HCT116 (cell line): Measurements from ENCODE around the gene ETDC. TPM values are rescaled to one million over a fixed set of nuclear protein-coding genes. Genes with fewer than 3 reads are reported as not detected.

Experiments
- ATAC-seq: fragments of 200-7000 bp; cut with Tn5 transposase; 2 replicates; pipeline ENCODE4 v1.9.1; 2020; ENCODE audit warnings: mild to moderate bottlenecking, moderate library complexity
- BruUV-seq: library from RNA; stranded (reverse); fragments of 400-500 nt; replicated peaks from 2 replicates; lab custom pipeline; 2021; lab: Mats Ljungman, UMichigan
- CTCF ChIA-PET: fragments of 300-600 bp; sonication (Branson Sonifier 250); formaldehyde crosslinking; loops from one replicate; lab custom pipeline; 2021; ENCODE audit warnings: antibody characterized with exemption; lab: Charles Lee
- POLR2A ChIA-PET: fragments of 300-600, 350-600 bp; sonication (Branson Sonifier 250); formaldehyde crosslinking; loops from one replicate; lab custom pipeline; 2021; ENCODE audit warnings: antibody characterized with exemption; lab: Charles Lee
- RAD21 ChIA-PET, 2 experiments: fragments of 300-600 bp; sonication (Branson Sonifier 250); formaldehyde crosslinking; loops; one replicate each; lab custom pipeline; 2023; ENCODE audit warnings: low total read pairs in 2 of 2; ENCODE audit not compliant: uncharacterized antibody in 2 of 2, unreplicated experiment in 2 of 2, low non-redundant PET in 1 of 2; lab: Charles Lee
- DNase-seq: peaks from one replicate; pipeline ENCODE4 v3.0.0-alpha.2; 2010; ENCODE audit warnings: low read depth, low spot score
- H2AFZ ChIP-seq: fragments of 200-600 bp; shearing (Covaris generic), sonication (generic); 2 replicates; pipeline ENCODE4 v1.6.1; 2017; ENCODE audit warnings: low read depth, mixed run types, mixed read lengths, antibody characterized with exemption, low read length; ENCODE audit not compliant: poor library complexity, severe bottlenecking
- H3K27ac ChIP-seq: 2 replicates; pipeline ENCODE4 v1.5.1; 2012; ENCODE audit warnings: low read depth, low read length
- H3K27me3 ChIP-seq: fragments of 200-600 bp; sonication (generic); 2 replicates; pipeline ENCODE4 v1.6.1; 2016; ENCODE audit warnings: mixed run types, low read length, mixed read lengths; ENCODE audit not compliant: insufficient read depth
- H3K36me3 ChIP-seq, 2 experiments: fragments of 200-500 bp in 1 of 2; fragments of 200-600 bp in 1 of 2; sonication (Bioruptor generic) in 1 of 2; sonication (generic) in 1 of 2; 2 replicates each; pipeline versions ENCODE4 v1.5.1 to v1.6.1; 2014 to 2016; ENCODE audit warnings: low read length in 2 of 2, inconsistent platforms in 1 of 2, mixed read lengths in 1 of 2, mixed run types in 1 of 2; ENCODE audit not compliant: insufficient read depth in 2 of 2, control insufficient read depth in 1 of 2
- H3K4me1 ChIP-seq, 2 experiments: fragments of 200-600 bp in 1 of 2; sonication (generic) in 1 of 2; 2 replicates each; pipeline versions ENCODE4 v1.5.1 to v1.6.1; 2012 to 2017; ENCODE audit warnings: low read length in 2 of 2, inconsistent platforms in 1 of 2, mild to moderate bottlenecking in 1 of 2, mixed read lengths in 1 of 2, mixed run types in 1 of 2, moderate library complexity in 1 of 2; ENCODE audit not compliant: insufficient read depth in 2 of 2, control insufficient read depth in 1 of 2
- H3K4me2 ChIP-seq: fragments of 200-600 bp; sonication (generic); 2 replicates; pipeline ENCODE4 v1.6.1; 2017; ENCODE audit warnings: mixed run types, low read length, mixed read lengths
- H3K4me3 ChIP-seq, 2 experiments: fragments of 200-600 bp in 1 of 2; sonication (generic) in 1 of 2; replicated peaks in 1 of 2; 2 replicates each; pipeline ENCODE4 v1.5.1; 2011 to 2016; ENCODE audit warnings: low read length in 2 of 2, control low read depth in 1 of 2, low read depth in 1 of 2, mild to moderate bottlenecking in 1 of 2, mixed read lengths in 1 of 2, mixed run types in 1 of 2
- H3K79me2 ChIP-seq: fragments of 200-600 bp; sonication (generic); 2 replicates; pipeline ENCODE4 v1.6.1; 2017; ENCODE audit warnings: mild to moderate bottlenecking, mixed run types, low read length, moderate library complexity, mixed read lengths; ENCODE audit not compliant: insufficient read depth
- H3K9ac ChIP-seq: fragments of 200-600 bp; sonication (generic); 2 replicates; pipeline ENCODE4 v1.6.1; 2016; ENCODE audit warnings: low read length, mixed read lengths
- H3K9me2 ChIP-seq: fragments of 200-600 bp; sonication (generic), shearing (Covaris generic); 2 replicates; pipeline ENCODE4 v1.6.1; 2017; ENCODE audit warnings: mixed run types, mild to moderate bottlenecking, moderate library complexity; ENCODE audit not compliant: insufficient read depth
- H3K9me3 ChIP-seq, 2 experiments: fragments of 200-500 bp in 1 of 2; fragments of 200-600 bp in 1 of 2; sonication (Bioruptor generic) in 1 of 2; sonication (generic) in 1 of 2; 2 replicates each; pipeline ENCODE4 v1.6.1; 2014 to 2017; ENCODE audit warnings: low read length in 2 of 2, mixed read lengths in 2 of 2, inconsistent platforms in 1 of 2, low read depth in 1 of 2, mild to moderate bottlenecking in 1 of 2, mixed run types in 1 of 2, moderate library complexity in 1 of 2; ENCODE audit not compliant: control insufficient read depth in 1 of 2, insufficient read depth in 1 of 2
- H4K20me1 ChIP-seq: fragments of 200-600 bp; sonication (generic), shearing (Covaris generic); 2 replicates; pipeline ENCODE4 v1.6.1; 2017; ENCODE audit warnings: mixed run types, mild to moderate bottlenecking, moderate library complexity; ENCODE audit not compliant: insufficient read depth
- EGR1 ChIP-seq: IDR thresholded peaks from 2 replicates; pipeline ENCODE4 v1.6.1; 2012; ENCODE audit warnings: low read depth
- EZH2 ChIP-seq: fragments of 200-600 bp; sonication (generic); IDR thresholded peaks from 2 replicates; pipeline ENCODE4 v1.6.1; 2017; ENCODE audit warnings: antibody characterized with exemption, mixed run types
- FOSL1 ChIP-seq: IDR thresholded peaks from 2 replicates; pipeline ENCODE4 v1.6.1; 2012; ENCODE audit warnings: low read depth
- JUND ChIP-seq: IDR thresholded peaks from 2 replicates; pipeline ENCODE4 v1.6.1; 2012
- SIN3A ChIP-seq: IDR thresholded peaks from 2 replicates; pipeline ENCODE4 v1.6.1; 2012; ENCODE audit warnings: low read depth
- SP1 ChIP-seq: IDR thresholded peaks from 2 replicates; pipeline ENCODE4 v1.6.1; 2012; ENCODE audit warnings: low read depth
- TCF7L2 ChIP-seq: IDR thresholded peaks from 2 replicates; pipeline ENCODE4 v1.7.0; 2011; ENCODE audit warnings: borderline replicate concordance, inconsistent platforms; ENCODE audit not compliant: insufficient read depth, insufficient read length; ENCODE audit errors: extremely low read depth
- intact Hi-C: fragments of 100-400 bp; cut with micrococcal nuclease; formaldehyde crosslinking; loops from 2 replicates; pipeline ENCODE4 v1.10.0; 2022
- total RNA-seq: library from RNA; stranded (reverse); gene quantifications from one replicate; pipeline ENCODE4 v1.2.1, GENCODE V29; 2021; ENCODE audit not compliant: unreplicated experiment
- TF ChIP-seq, protein P1 (sequence below): IDR thresholded peaks from 2 replicates; pipeline ENCODE4 v1.6.1; 2012; ENCODE audit warnings: low read depth

Gene ETDC
- total RNA-seq, 1 experiment from 2014 or later = not detected

- no peak for TF ChIP-seq SIN3A
- no peak for TF ChIP-seq FOSL1
- TF ChIP-seq EZH2 = no peak
- no peak for TF ChIP-seq EGR1
- no peak for TF ChIP-seq TCF7L2
- TF ChIP-seq, protein P1, sequence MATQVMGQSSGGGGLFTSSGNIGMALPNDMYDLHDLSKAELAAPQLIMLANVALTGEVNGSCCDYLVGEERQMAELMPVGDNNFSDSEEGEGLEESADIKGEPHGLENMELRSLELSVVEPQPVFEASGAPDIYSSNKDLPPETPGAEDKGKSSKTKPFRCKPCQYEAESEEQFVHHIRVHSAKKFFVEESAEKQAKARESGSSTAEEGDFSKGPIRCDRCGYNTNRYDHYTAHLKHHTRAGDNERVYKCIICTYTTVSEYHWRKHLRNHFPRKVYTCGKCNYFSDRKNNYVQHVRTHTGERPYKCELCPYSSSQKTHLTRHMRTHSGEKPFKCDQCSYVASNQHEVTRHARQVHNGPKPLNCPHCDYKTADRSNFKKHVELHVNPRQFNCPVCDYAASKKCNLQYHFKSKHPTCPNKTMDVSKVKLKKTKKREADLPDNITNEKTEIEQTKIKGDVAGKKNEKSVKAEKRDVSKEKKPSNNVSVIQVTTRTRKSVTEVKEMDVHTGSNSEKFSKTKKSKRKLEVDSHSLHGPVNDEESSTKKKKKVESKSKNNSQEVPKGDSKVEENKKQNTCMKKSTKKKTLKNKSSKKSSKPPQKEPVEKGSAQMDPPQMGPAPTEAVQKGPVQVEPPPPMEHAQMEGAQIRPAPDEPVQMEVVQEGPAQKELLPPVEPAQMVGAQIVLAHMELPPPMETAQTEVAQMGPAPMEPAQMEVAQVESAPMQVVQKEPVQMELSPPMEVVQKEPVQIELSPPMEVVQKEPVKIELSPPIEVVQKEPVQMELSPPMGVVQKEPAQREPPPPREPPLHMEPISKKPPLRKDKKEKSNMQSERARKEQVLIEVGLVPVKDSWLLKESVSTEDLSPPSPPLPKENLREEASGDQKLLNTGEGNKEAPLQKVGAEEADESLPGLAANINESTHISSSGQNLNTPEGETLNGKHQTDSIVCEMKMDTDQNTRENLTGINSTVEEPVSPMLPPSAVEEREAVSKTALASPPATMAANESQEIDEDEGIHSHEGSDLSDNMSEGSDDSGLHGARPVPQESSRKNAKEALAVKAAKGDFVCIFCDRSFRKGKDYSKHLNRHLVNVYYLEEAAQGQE = no peak
- TF ChIP-seq JUND = no peak
- TF ChIP-seq SP1 = no peak
- H3K79me2 ChIP-seq = no peaks in the 10 kb centered on the region
- intact Hi-C loops = no loop called here
- H4K20me1 ChIP-seq = no peaks in the 10 kb centered on the region
- H3K4me1 ChIP-seq = no peaks in the 10 kb centered on the region
- H3K9me2 ChIP-seq = no peaks in the 10 kb centered on the region
- RAD21 ChIA-PET = no interaction called here
- H3K4me2 ChIP-seq = no peak overlapping the region
- H3K9me3 ChIP-seq = no peaks in the 10 kb centered on the region
- DNase-seq = no peak
- H3K9ac ChIP-seq = no peak overlapping the region
- no peaks in the 10 kb centered on the region for H3K27me3 ChIP-seq
- no peak overlapping the region for H3K4me3 ChIP-seq
- H3K36me3 ChIP-seq = no peaks in the 10 kb centered on the region
- ATAC-seq = no peak
- no peak overlapping the region for H2AFZ ChIP-seq
- BruUV-seq = no TSS peak
- CTCF ChIA-PET = no interaction called here
- POLR2A ChIA-PET = no interaction called here
- H3K27ac ChIP-seq = no peak overlapping the region
Observed at GRCh38 chrX:135295238-135295943, 13.9 kb upstream of the ETDC start.
